ENCODE measurements around the gene SLC4A2. TPM values are rescaled to one million over a fixed set of nuclear protein-coding genes. Genes with fewer than 3 reads are reported as not detected.

The SLC4A2 gene
- total RNA-seq, 1 experiment from 2014 or later = 164 TPM

GRCh38 chr7:151095828-151096475 lies 36.6 kb downstream of the SLC4A2 start:
- Mint-ChIP-seq H3K4me1 (peaks cover 26% of the 10 kb centered on the region), H3K27ac (no peak overlapping the region), H3K36me3 (peaks cover 19% of the 10 kb centered on the region), H3K9me3 (no peaks in the 10 kb centered on the region), H3K27me3 (ENCODE audit: low read depth) (no peaks in the 10 kb centered on the region), H3K4me3 (no peak overlapping the region)
- DNase-seq (ENCODE audit: low spot score) = no peak
- ATAC-seq = no peak
- ChIA-PET POLR2A (no interaction called here), CTCF (interaction anchor here (0.9 to 10.4 kb wide), 3 partner anchors 16 to 36 kb away, joined by 3 to 118 read pairs (median 4); no protein-coding TSS in a partner anchor)
- no peak for TF ChIP-seq ATF1 (CRISPR knock-in tag; IDR thresholded peaks at IDR 0.05)
- TF ChIP-seq, protein P1, sequence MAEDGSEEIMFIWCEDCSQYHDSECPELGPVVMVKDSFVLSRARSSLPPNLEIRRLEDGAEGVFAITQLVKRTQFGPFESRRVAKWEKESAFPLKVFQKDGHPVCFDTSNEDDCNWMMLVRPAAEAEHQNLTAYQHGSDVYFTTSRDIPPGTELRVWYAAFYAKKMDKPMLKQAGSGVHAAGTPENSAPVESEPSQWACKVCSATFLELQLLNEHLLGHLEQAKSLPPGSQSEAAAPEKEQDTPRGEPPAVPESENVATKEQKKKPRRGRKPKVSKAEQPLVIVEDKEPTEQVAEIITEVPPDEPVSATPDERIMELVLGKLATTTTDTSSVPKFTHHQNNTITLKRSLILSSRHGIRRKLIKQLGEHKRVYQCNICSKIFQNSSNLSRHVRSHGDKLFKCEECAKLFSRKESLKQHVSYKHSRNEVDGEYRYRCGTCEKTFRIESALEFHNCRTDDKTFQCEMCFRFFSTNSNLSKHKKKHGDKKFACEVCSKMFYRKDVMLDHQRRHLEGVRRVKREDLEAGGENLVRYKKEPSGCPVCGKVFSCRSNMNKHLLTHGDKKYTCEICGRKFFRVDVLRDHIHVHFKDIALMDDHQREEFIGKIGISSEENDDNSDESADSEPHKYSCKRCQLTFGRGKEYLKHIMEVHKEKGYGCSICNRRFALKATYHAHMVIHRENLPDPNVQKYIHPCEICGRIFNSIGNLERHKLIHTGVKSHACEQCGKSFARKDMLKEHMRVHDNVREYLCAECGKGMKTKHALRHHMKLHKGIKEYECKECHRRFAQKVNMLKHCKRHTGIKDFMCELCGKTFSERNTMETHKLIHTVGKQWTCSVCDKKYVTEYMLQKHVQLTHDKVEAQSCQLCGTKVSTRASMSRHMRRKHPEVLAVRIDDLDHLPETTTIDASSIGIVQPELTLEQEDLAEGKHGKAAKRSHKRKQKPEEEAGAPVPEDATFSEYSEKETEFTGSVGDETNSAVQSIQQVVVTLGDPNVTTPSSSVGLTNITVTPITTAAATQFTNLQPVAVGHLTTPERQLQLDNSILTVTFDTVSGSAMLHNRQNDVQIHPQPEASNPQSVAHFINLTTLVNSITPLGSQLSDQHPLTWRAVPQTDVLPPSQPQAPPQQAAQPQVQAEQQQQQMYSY (CRISPR knock-in tag; IDR thresholded peaks at IDR 0.05) = no peak
- TF ChIP-seq ZNF532 (CRISPR knock-in tag; IDR thresholded peaks at IDR 0.05; ENCODE audit: borderline replicate concordance) = no peak
- no peak for TF ChIP-seq AFF4 (CRISPR knock-in tag; IDR thresholded peaks at IDR 0.05; ENCODE audit: borderline replicate concordance)
- TF ChIP-seq ZNF416 (CRISPR knock-in tag; IDR thresholded peaks at IDR 0.05) = no peak
- no peak for TF ChIP-seq ZNF121 (CRISPR knock-in tag; IDR thresholded peaks at IDR 0.05)
- TF ChIP-seq, protein P2, sequence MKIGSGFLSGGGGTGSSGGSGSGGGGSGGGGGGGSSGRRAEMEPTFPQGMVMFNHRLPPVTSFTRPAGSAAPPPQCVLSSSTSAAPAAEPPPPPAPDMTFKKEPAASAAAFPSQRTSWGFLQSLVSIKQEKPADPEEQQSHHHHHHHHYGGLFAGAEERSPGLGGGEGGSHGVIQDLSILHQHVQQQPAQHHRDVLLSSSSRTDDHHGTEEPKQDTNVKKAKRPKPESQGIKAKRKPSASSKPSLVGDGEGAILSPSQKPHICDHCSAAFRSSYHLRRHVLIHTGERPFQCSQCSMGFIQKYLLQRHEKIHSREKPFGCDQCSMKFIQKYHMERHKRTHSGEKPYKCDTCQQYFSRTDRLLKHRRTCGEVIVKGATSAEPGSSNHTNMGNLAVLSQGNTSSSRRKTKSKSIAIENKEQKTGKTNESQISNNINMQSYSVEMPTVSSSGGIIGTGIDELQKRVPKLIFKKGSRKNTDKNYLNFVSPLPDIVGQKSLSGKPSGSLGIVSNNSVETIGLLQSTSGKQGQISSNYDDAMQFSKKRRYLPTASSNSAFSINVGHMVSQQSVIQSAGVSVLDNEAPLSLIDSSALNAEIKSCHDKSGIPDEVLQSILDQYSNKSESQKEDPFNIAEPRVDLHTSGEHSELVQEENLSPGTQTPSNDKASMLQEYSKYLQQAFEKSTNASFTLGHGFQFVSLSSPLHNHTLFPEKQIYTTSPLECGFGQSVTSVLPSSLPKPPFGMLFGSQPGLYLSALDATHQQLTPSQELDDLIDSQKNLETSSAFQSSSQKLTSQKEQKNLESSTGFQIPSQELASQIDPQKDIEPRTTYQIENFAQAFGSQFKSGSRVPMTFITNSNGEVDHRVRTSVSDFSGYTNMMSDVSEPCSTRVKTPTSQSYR (CRISPR knock-in tag; IDR thresholded peaks at IDR 0.05) = no peak
- TF ChIP-seq, protein P3, sequence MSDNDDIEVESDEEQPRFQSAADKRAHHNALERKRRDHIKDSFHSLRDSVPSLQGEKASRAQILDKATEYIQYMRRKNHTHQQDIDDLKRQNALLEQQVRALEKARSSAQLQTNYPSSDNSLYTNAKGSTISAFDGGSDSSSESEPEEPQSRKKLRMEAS (CRISPR knock-in tag; IDR thresholded peaks at IDR 0.05) = no peak
- no peak for TF ChIP-seq E2F4 (CRISPR knock-in tag; IDR thresholded peaks at IDR 0.05; ENCODE audit: borderline replicate concordance, low read depth)
- no peak for TF ChIP-seq GRHL2 (CRISPR knock-in tag; IDR thresholded peaks at IDR 0.05; ENCODE audit: insufficient replicate concordance, severe bottlenecking)
- TF ChIP-seq ZBTB21 (CRISPR knock-in tag; IDR thresholded peaks at IDR 0.05; ENCODE audit: borderline replicate concordance) = no peak
- TF ChIP-seq, protein P4, sequence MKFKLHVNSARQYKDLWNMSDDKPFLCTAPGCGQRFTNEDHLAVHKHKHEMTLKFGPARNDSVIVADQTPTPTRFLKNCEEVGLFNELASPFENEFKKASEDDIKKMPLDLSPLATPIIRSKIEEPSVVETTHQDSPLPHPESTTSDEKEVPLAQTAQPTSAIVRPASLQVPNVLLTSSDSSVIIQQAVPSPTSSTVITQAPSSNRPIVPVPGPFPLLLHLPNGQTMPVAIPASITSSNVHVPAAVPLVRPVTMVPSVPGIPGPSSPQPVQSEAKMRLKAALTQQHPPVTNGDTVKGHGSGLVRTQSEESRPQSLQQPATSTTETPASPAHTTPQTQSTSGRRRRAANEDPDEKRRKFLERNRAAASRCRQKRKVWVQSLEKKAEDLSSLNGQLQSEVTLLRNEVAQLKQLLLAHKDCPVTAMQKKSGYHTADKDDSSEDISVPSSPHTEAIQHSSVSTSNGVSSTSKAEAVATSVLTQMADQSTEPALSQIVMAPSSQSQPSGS (CRISPR knock-in tag; IDR thresholded peaks at IDR 0.05; ENCODE audit: borderline replicate concordance, low read depth) = no peak
- TF ChIP-seq FOXP1 (CRISPR knock-in tag; IDR thresholded peaks at IDR 0.05; ENCODE audit: borderline replicate concordance) = no peak
- TF ChIP-seq ZNF219 (CRISPR knock-in tag; IDR thresholded peaks at IDR 0.05; ENCODE audit: borderline replicate concordance) = no peak
